GM23338 (cell line): Measurements from ENCODE around the gene QRICH1. TPM values are rescaled to one million over a fixed set of nuclear protein-coding genes. Genes with fewer than 3 reads are reported as not detected.
A peak's percentile ranks its signal among the peaks of the same experiment; 100 is the strongest.

Experiments
- ATAC-seq: fragments of 200-7000 bp; cut with Tn5 transposase; 3 replicates; pipeline ENCODE4 v1.9.1; 2020
- DNase-seq: peaks from one replicate; pipeline ENCODE4 v3.0.0-alpha.2; 2015; ENCODE audit warnings: low spot score
- H2AFZ ChIP-seq: fragments of 200-600 bp; sonication (generic); 2 replicates; pipeline ENCODE4 v1.8.0; 2016; ENCODE audit warnings: antibody characterized with exemption, mild to moderate bottlenecking, moderate library complexity
- H3F3A ChIP-seq: fragments of 200-600 bp; sonication (generic); replicated peaks from 2 replicates; pipeline ENCODE4 v1.8.0; 2017; ENCODE audit warnings: antibody characterized with exemption, mixed run types, low read depth
- H3K27ac ChIP-seq: fragments of 200-600 bp; sonication (generic); 2 replicates; pipeline ENCODE4 v1.6.1; 2016; ENCODE audit warnings: low read depth
- H3K27me3 ChIP-seq: fragments of 200-600 bp; sonication (generic); 2 replicates; pipeline ENCODE4 v1.8.0; 2016; ENCODE audit warnings: mild to moderate bottlenecking, mixed run types, moderate library complexity; ENCODE audit not compliant: insufficient read depth
- H3K36me3 ChIP-seq: fragments of 200-600 bp; sonication (generic); 2 replicates; pipeline ENCODE4 v1.8.0; 2016; ENCODE audit warnings: mild to moderate bottlenecking; ENCODE audit not compliant: insufficient read depth
- H3K4me1 ChIP-seq: fragments of 200-600 bp; sonication (generic); 2 replicates; pipeline ENCODE4 v1.8.0; 2016; ENCODE audit warnings: mild to moderate bottlenecking, moderate library complexity; ENCODE audit not compliant: insufficient read depth
- H3K4me2 ChIP-seq: fragments of 200-600 bp; sonication (generic); 2 replicates; pipeline ENCODE4 v1.7.1; 2017; ENCODE audit warnings: mixed run types
- H3K4me3 ChIP-seq: fragments of 200-600 bp; sonication (generic); 2 replicates; pipeline ENCODE4 v1.6.1; 2016; ENCODE audit warnings: mixed run types
- H3K79me2 ChIP-seq: fragments of 200-600 bp; sonication (generic); replicated peaks from 2 replicates; pipeline ENCODE4 v1.8.0; 2017; ENCODE audit warnings: mild to moderate bottlenecking; ENCODE audit not compliant: insufficient read depth
- H3K9me2 ChIP-seq: fragments of 200-600 bp; sonication (generic); 2 replicates; pipeline ENCODE4 v1.8.0; 2017; ENCODE audit not compliant: insufficient read depth
- H4K20me1 ChIP-seq: fragments of 200-600 bp; sonication (generic); replicated peaks from 2 replicates; pipeline ENCODE4 v1.8.0; 2017; ENCODE audit warnings: mild to moderate bottlenecking; ENCODE audit not compliant: insufficient read depth
- H3K27ac Mint-ChIP-seq: 2 replicates; pipeline ENCODE4 v1.8.0; 2020; ENCODE audit warnings: inconsistent platforms, mild to moderate bottlenecking, moderate library complexity, mixed read lengths
- H3K27me3 Mint-ChIP-seq: 3 replicates; pipeline ENCODE4 v1.8.0; 2022; ENCODE audit warnings: low read depth, mild to moderate bottlenecking, moderate library complexity, mixed read lengths, inconsistent platforms; ENCODE audit not compliant: insufficient read depth, poor library complexity
- H3K36me3 Mint-ChIP-seq: 3 replicates; pipeline ENCODE4 v1.8.0; 2021; ENCODE audit warnings: low read depth, mild to moderate bottlenecking, inconsistent platforms, moderate library complexity, mixed read lengths
- H3K4me1 Mint-ChIP-seq: 3 replicates; pipeline ENCODE4 v1.8.0; 2020; ENCODE audit warnings: mild to moderate bottlenecking, inconsistent platforms, mixed read lengths
- H3K4me3 Mint-ChIP-seq: 3 replicates; pipeline ENCODE4 v1.8.0; 2021; ENCODE audit warnings: moderate library complexity, mild to moderate bottlenecking, inconsistent platforms, mixed read lengths
- H3K9me3 Mint-ChIP-seq: 3 replicates; pipeline ENCODE4 v1.8.0; 2020; ENCODE audit warnings: moderate library complexity, mild to moderate bottlenecking, inconsistent platforms, mixed read lengths
- CREB1 ChIP-seq: fragments of 250-450 bp; sonication (Bioruptor Pico); IDR thresholded peaks from 2 replicates; pipeline ENCODE4 v1.5.0; 2020; ENCODE audit warnings: low read depth, mild to moderate bottlenecking, moderate library complexity
- CTCF ChIP-seq, 2 experiments: fragments of 200-600 bp in 1 of 2; sonication (generic) in 1 of 2; conservative IDR thresholded peaks; 2 replicates each; pipeline versions ENCODE4 v1.5.1 to v1.6.1; 2016 to 2017; ENCODE audit warnings: antibody characterized with exemption in 2 of 2, low read depth in 2 of 2, mild to moderate bottlenecking in 2 of 2, moderate library complexity in 1 of 2
- ETS1 ChIP-seq: IDR thresholded peaks from 2 replicates; pipeline ENCODE4 v1.6.1; 2016; ENCODE audit warnings: antibody characterized with exemption
- EZH2 ChIP-seq: fragments of 200-600 bp; sonication (generic); IDR thresholded peaks from one replicate; pipeline ENCODE4 v1.8.0; 2017; ENCODE audit warnings: antibody characterized with exemption, mild to moderate bottlenecking, low read depth; ENCODE audit not compliant: unreplicated experiment
- EZH2phosphoT487 ChIP-seq: fragments of 200-600 bp; sonication (generic); IDR thresholded peaks from one replicate; pipeline ENCODE4 v1.8.1; 2018; ENCODE audit warnings: antibody characterized with exemption; ENCODE audit not compliant: unreplicated experiment
- NANOG ChIP-seq: IDR thresholded peaks from 2 replicates; pipeline ENCODE4 v1.6.1; 2016; ENCODE audit warnings: antibody characterized with exemption, borderline replicate concordance
- POLR2AphosphoS5 ChIP-seq: IDR thresholded peaks from 2 replicates; pipeline ENCODE4 v1.6.1; 2016; ENCODE audit warnings: antibody characterized with exemption, low read depth
- REST ChIP-seq: IDR thresholded peaks from one replicate; pipeline ENCODE4 v1.6.1; 2018; ENCODE audit warnings: antibody characterized with exemption; ENCODE audit not compliant: unreplicated experiment
- STAT1 ChIP-seq: IDR thresholded peaks from one replicate; pipeline ENCODE4 v1.6.1; 2016; ENCODE audit warnings: antibody characterized with exemption; ENCODE audit not compliant: unreplicated experiment
- ZNF114 ChIP-seq: fragments of 250-450 bp; sonication (Bioruptor Pico); IDR thresholded peaks from 2 replicates; pipeline ENCODE4 v1.5.0; 2020; ENCODE audit warnings: mild to moderate bottlenecking, moderate library complexity
- ZNF331 ChIP-seq: fragments of 250-450 bp; sonication (Bioruptor Pico); IDR thresholded peaks from 2 replicates; pipeline ENCODE4 v1.5.0; 2020; ENCODE audit warnings: low read depth, mild to moderate bottlenecking, moderate library complexity
- polyA plus RNA-seq: library from polyadenylated mRNA; unstranded; fragments of >200 nt; fragmentation: Nextera tagmentation; extraction: Ambion mirVana; gene quantifications from 2 replicates; pipeline ENCODE4 v1.2.1, GENCODE V29; 2016
- total RNA-seq: library from RNA; depleted of rRNA; stranded (reverse); fragments of >200 nt; shearing (Covaris generic); gene quantifications from 2 replicates; pipeline ENCODE4 v1.2.3, GENCODE V29; 2014

The QRICH1 gene
- total and polyA plus RNA-seq, 2 experiments from 2014 or later, result 66.9 to 149 TPM

- peak within 1 kb of the TSS; percentile 93 for H3K4me3 ChIP-seq
- peak within 1 kb of the TSS; percentile 76 for H3K27ac ChIP-seq
- ATAC-seq, result peak; percentile 91
- H3K4me2 ChIP-seq, result peak within 1 kb of the TSS; percentile 98
- peak; percentile 96 for DNase-seq
- peaks cover 7% of the 10 kb centered on the region; the same call in 1 of the 2 replicates for H3K4me1 ChIP-seq
- H3K79me2 ChIP-seq, result peaks cover 16% of the 10 kb centered on the region
- TF ChIP-seq STAT1, result no peak
- TF ChIP-seq POLR2AphosphoS5, result peak; percentile 100
- no peak for TF ChIP-seq EZH2
- TF ChIP-seq NANOG, result no peak
- TF ChIP-seq ZNF114 (CRISPR knock-in tag), result no peak
- TF ChIP-seq CREB1 (CRISPR knock-in tag), result peak; percentile 96
- TF ChIP-seq EZH2phosphoT487, result no peak
- TF ChIP-seq CTCF (conservative IDR thresholded peaks at IDR 0.05; ENCODE audit: low read depth in 2 of 2), result peak in 1 of 2 experiments; percentile 0; a peak in 1 of 4 replicates
- peak; percentile 14; the same call in 1 of the 2 replicates for TF ChIP-seq ETS1
- no peaks in the 10 kb centered on the region for H3K27me3 ChIP-seq
- peaks cover 54% of the 10 kb centered on the region for H3K36me3 ChIP-seq
- peaks cover 18% of the 10 kb centered on the region for H3K4me1 Mint-ChIP-seq
- peaks cover 20% of the 10 kb centered on the region for H4K20me1 ChIP-seq
- H3K9me2 ChIP-seq, result no peaks in the 10 kb centered on the region
- peak within 1 kb of the TSS; percentile 97 for H3K27ac Mint-ChIP-seq
- peak within 1 kb of the TSS; percentile 94 for H3K4me3 Mint-ChIP-seq
- H3F3A ChIP-seq, result peaks cover 56% of the 10 kb centered on the region
- peaks cover 22% of the 10 kb centered on the region for H3K27me3 Mint-ChIP-seq
- H2AFZ ChIP-seq, result no peak within 1 kb of the TSS
- H3K36me3 Mint-ChIP-seq, result peaks cover 88% of the 10 kb centered on the region
- no peaks in the 10 kb centered on the region; the same call in 1 of the 3 replicates for H3K9me3 Mint-ChIP-seq
Observed at GRCh38 chr3:49028673-49029562, 65.0 kb downstream of the QRICH1 start, which contains the start of gene IMPDH2. Gene IMPDH2 (minus strand): TSS chr3:49029398. CDS start chr3:49029350, 48 bp downstream.

GRCh38 chr3:49028298-49028672, 65.6 kb downstream of the QRICH1 start:
- no peaks in the 10 kb centered on the region for H3K9me2 ChIP-seq
- Mint-ChIP-seq H3K4me3 (peak overlapping the region; percentile 94), H3K27me3 (peaks cover 27% of the 10 kb centered on the region), H3K27ac (peak overlapping the region; percentile 59; the same call in 1 of the 2 replicates), H3K4me1 (peaks cover 23% of the 10 kb centered on the region), H3K36me3 (peaks cover 91% of the 10 kb centered on the region), H3K9me3 (no peaks in the 10 kb centered on the region; the same call in 1 of the 3 replicates)
- DNase-seq (no peak), ATAC-seq (no peak)
- H4K20me1 ChIP-seq, result peaks cover 22% of the 10 kb centered on the region
- H3K36me3 ChIP-seq, result peaks cover 56% of the 10 kb centered on the region
- H3K27ac ChIP-seq, result no peak overlapping the region
- H2AFZ ChIP-seq, result no peak overlapping the region
- H3K27me3 ChIP-seq, result no peaks in the 10 kb centered on the region
- peaks cover 58% of the 10 kb centered on the region for H3F3A ChIP-seq
- peak overlapping the region; percentile 98 for H3K4me2 ChIP-seq
- peaks cover 9% of the 10 kb centered on the region; the same call in 1 of the 2 replicates for H3K4me1 ChIP-seq
- H3K79me2 ChIP-seq, result peaks cover 22% of the 10 kb centered on the region
- peak overlapping the region; percentile 93 for H3K4me3 ChIP-seq
- no peak; the same call in 1 of the 2 replicates for TF ChIP-seq POLR2AphosphoS5
- TF ChIP-seq STAT1, result no peak
- TF ChIP-seq NANOG, result no peak
- no peak for TF ChIP-seq ZNF114 (CRISPR knock-in tag)
- no peak for TF ChIP-seq REST
- TF ChIP-seq CTCF (conservative IDR thresholded peaks at IDR 0.05; ENCODE audit: low read depth in 2 of 2), result no peak
- TF ChIP-seq ZNF331 (CRISPR knock-in tag), result no peak
